ENCODE data around the gene FXR2. TPM values are rescaled to one million over a fixed set of nuclear protein-coding genes. Genes with fewer than 3 reads are reported as not detected.

The FXR2 gene
- total and polyA plus RNA-seq, 9 of the 15 experiments (the other 6 are each of a cell fraction or from before 2014, with no cell fraction given) = 2.0 to 49.3 (median 24.5) TPM

- in situ Hi-C loops (cut with MboI) = loop anchor here (25.0 kb wide), 1 partner anchor 535 kb away; the partner anchor contains the start of genes SLC16A11 and SLC16A13
- 0% methylated on average over 11 of the region's 11 CpGs for WGBS (ENCODE audit: insufficient coverage, low coverage, missing lambda C conversion rate)
- DNase-seq (ENCODE audit: extremely low read depth in 1 of 4, low spot score in 3 of 4) = no peak
- Histone ChIP-seq H3K27ac (ENCODE audit: extremely low read depth, low read depth, low read length) (peak overlapping the region; percentile 94), H3K4me3 (peak overlapping the region; percentile 99), H4K20me1 (replicated peaks; ENCODE audit: control insufficient read depth, insufficient read depth, low read length) (peaks cover 33% of the 10 kb centered on the region), H3K9me1 (ENCODE audit: control insufficient read depth, insufficient read depth, low read length) (peaks cover 9% of the 10 kb centered on the region), H2AFZ (ENCODE audit: low read depth, low read length) (peak overlapping the region; percentile 88), H3K36me3 (ENCODE audit: control insufficient read depth, insufficient read depth, low read length) (peaks cover 79% of the 10 kb centered on the region), H3K9ac (ENCODE audit: insufficient read depth in 1 of 2, low read depth in 2 of 2, low read length in 2 of 2) (peak overlapping the region; percentile 40 to 86; a peak in 3 of 4 replicates), H3K9me3 (replicated peaks; ENCODE audit: control insufficient read depth, insufficient read depth, low read depth, low read length) (no peaks in the 10 kb centered on the region), H3K79me2 (ENCODE audit: control insufficient read depth, insufficient read depth, low read length) (peaks cover 53% of the 10 kb centered on the region), H3K4me2 (ENCODE audit: insufficient read depth, low read length) (peak overlapping the region; percentile 95), H3K4me1 (replicated peaks in 1 of 2; ENCODE audit: control insufficient read depth in 2 of 2, insufficient read depth in 2 of 2, low read length in 2 of 2) (peaks cover 5 to 23% of the 10 kb centered on the region in 2 experiments; a peak in 4 of 5 replicates), H3K27me3 (ENCODE audit: control insufficient read depth in 2 of 2, insufficient read depth in 2 of 2, low read length in 2 of 2) (no peaks in the 10 kb centered on the region)
- CTCF ChIA-PET (ENCODE audit: low intra/inter-chr PET ratio) = no interaction called here
- FAIRE-seq = no peak
- intact Hi-C loops (cut with micrococcal nuclease) = no loop called here
- POLR2A ChIA-PET = interaction anchor here (0.6 to 6.7 kb wide), 6 partner anchors 9 to 1169 kb away, joined by 3 to 46 read pairs (median 5); partner anchors contain the start of genes MPDU1 and SAT2
- no peak for ATAC-seq
- no TSS peak for BruUV-seq (replicated peaks)
- TF ChIP-seq NCOA1 (IDR thresholded peaks at IDR 0.05; ENCODE audit: low read depth) (no peak), PTRF (tag; IDR thresholded peaks at IDR 0.05) (no peak), HSF4 (CRISPR knock-in tag; IDR thresholded peaks at IDR 0.05; ENCODE audit: borderline replicate concordance) (no peak), ZNF239 (CRISPR knock-in tag; IDR thresholded peaks at IDR 0.05) (no peak), FOXK2 (conservative IDR thresholded peaks at IDR 0.05 in 1 of 2, IDR thresholded peaks at IDR 0.05 in 1 of 2; ENCODE audit: low read depth in 2 of 2) (peak; percentile 63 to 64; a peak in 2 of 4 replicates), ZNF232 (CRISPR knock-in tag; IDR thresholded peaks at IDR 0.05) (no peak), NCOA2 (IDR thresholded peaks at IDR 0.05; ENCODE audit: partially characterized antibody in 2 of 2) (no peak), ATF7 (IDR thresholded peaks at IDR 0.05) (no peak), SLC30A9 (CRISPR knock-in tag; IDR thresholded peaks at IDR 0.05) (no peak), NR1H2 (CRISPR knock-in tag; IDR thresholded peaks at IDR 0.05) (no peak), CLOCK (CRISPR knock-in tag; IDR thresholded peaks at IDR 0.05; ENCODE audit: borderline replicate concordance) (peak; percentile 58; the same call in 1 of the 2 replicates), MCM3 (IDR thresholded peaks at IDR 0.05) (no peak), IFI16 (CRISPR knock-in tag; IDR thresholded peaks at IDR 0.05) (no peak), PRMT5 (CRISPR knock-in tag; IDR thresholded peaks at IDR 0.05) (no peak), KAT8 (IDR thresholded peaks at IDR 0.05; ENCODE audit: low read depth) (no peak), MEF2D (tag; conservative IDR thresholded peaks at IDR 0.05; ENCODE audit: low read depth) (no peak), TEAD1 (CRISPR knock-in tag; IDR thresholded peaks at IDR 0.05) (peak in 1 of 2 experiments; percentile 54; a peak in 1 of 4 replicates), POLR2A (conservative IDR thresholded peaks at IDR 0.05) (no peak), NR2F6 (CRISPR knock-in tag; IDR thresholded peaks at IDR 0.05) (no peak)
- TF ChIP-seq, protein P1, sequence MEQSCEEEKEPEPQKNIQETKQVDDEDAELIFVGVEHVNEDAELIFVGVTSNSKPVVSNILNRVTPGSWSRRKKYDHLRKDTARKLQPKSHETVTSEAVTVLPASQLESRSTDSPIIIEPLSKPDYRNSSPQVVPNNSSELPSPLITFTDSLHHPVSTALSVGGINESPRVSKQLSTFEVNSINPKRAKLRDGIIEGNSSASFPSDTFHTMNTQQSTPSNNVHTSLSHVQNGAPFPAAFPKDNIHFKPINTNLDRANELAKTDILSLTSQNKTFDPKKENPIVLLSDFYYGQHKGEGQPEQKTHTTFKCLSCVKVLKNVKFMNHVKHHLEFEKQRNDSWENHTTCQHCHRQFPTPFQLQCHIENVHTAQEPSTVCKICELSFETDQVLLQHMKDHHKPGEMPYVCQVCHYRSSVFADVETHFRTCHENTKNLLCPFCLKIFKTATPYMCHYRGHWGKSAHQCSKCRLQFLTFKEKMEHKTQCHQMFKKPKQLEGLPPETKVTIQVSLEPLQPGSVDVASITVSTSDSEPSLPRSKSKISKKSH (CRISPR knock-in tag; IDR thresholded peaks at IDR 0.05) = no peak
- TF ChIP-seq, protein P2, sequence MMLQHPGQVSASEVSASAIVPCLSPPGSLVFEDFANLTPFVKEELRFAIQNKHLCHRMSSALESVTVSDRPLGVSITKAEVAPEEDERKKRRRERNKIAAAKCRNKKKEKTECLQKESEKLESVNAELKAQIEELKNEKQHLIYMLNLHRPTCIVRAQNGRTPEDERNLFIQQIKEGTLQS (IDR thresholded peaks at IDR 0.05) = no peak
- TF ChIP-seq, protein P2 (CRISPR knock-in tag; conservative IDR thresholded peaks at IDR 0.05) = no peak
Measured at GRCh38 chr17:7572338-7572587, 42.4 kb downstream of the FXR2 start.

All from K562 (cell line).